Breast epithelium (tissue), 4 donors: ENCODE data around the gene PRR20A. TPM values are rescaled to one million over a fixed set of nuclear protein-coding genes. Genes with fewer than 3 reads are reported as not detected.
"Not testable (repeated sequence)": the region's sequence is repeated elsewhere in the genome, so short reads cannot be mapped to it uniquely, and the experiment has no call there.

Experiments used
- DNase-seq, 2 donors: peaks; one replicate each; pipeline ENCODE4 v3.0.0-alpha.2; 2019; ENCODE audit warnings: low spot score in 2 of 2
- H3K27ac ChIP-seq, 2 donors: fragments of 200-600 bp; sonication (generic) in 1 of 2; one replicate each; pipeline ENCODE4 v1.5.1; 2016 to 2019; ENCODE audit warnings: mild to moderate bottlenecking in 1 of 2
- H3K27me3 ChIP-seq, 2 donors: fragments of 200-600 bp; sonication (generic) in 1 of 2; one replicate each; pipeline versions ENCODE4 v1.5.1 to v1.6.0; 2017 to 2019; ENCODE audit warnings: control low read depth in 1 of 2, mild to moderate bottlenecking in 1 of 2
- H3K36me3 ChIP-seq: fragments of 200-600 bp; one replicate; pipeline ENCODE4 v1.5.1; 2019
- H3K4me1 ChIP-seq, 2 donors: fragments of 200-600 bp; sonication (generic); one replicate each; pipeline ENCODE4 v1.5.1; 2016 to 2019; ENCODE audit warnings: control low read depth in 1 of 2
- H3K4me3 ChIP-seq, 3 donors: fragments of 200-600 bp; sonication (generic); 1 replicate in 2 of 3; 2 replicates in 1 of 3; pipeline ENCODE4 v1.5.1; 2016 to 2019; ENCODE audit warnings: mild to moderate bottlenecking in 3 of 3, moderate library complexity in 2 of 3
- H3K9me3 ChIP-seq, 2 donors: fragments of 200-600 bp; sonication (generic) in 1 of 2; one replicate each; pipeline ENCODE4 v1.5.1; 2016 to 2019; ENCODE audit warnings: control low read depth in 1 of 2
- CTCF ChIP-seq, 3 donors: fragments of 450-650 bp; IDR thresholded peaks; one replicate each; pipeline ENCODE4 v1.5.1; 2016 to 2017; ENCODE audit warnings: antibody characterized with exemption in 3 of 3, mild to moderate bottlenecking in 3 of 3, moderate library complexity in 3 of 3
- POLR2A ChIP-seq: fragments of 450-650 bp; IDR thresholded peaks from one replicate; pipeline ENCODE4 v1.6.1; 2016; ENCODE audit warnings: antibody characterized with exemption, mild to moderate bottlenecking, moderate library complexity
- POLR2AphosphoS5 ChIP-seq, 3 donors: sonication (generic); formaldehyde crosslinking; IDR thresholded peaks; one replicate each; pipeline ENCODE4 v1.6.1; 2017; ENCODE audit warnings: antibody characterized with exemption in 3 of 3
- intact Hi-C: fragments of 100-400 bp; cut with DNase I; formaldehyde crosslinking; loops from one replicate; pipeline ENCODE4 v1.15.1; 2023; ENCODE audit warnings: low total_unique reads
- total RNA-seq, 3 donors: library from RNA; depleted of rRNA; stranded (reverse); fragments of >200 nt; gene quantifications; one replicate each; pipeline ENCODE4 v1.1.0, GENCODE V29; 2016

The PRR20A gene
- not detected for total RNA-seq

GRCh38 chr13:57140235-57140968, at the start of gene PRR20A:
Gene PRR20A, plus strand, starts transcription at chr13:57140918. Its CDS starts 387 bp downstream, at chr13:57141305.
- DNase-seq = not testable (repeated sequence)

GRCh38 chr13:57114945-57115344, 25.8 kb upstream of the PRR20A start:
- Histone ChIP-seq H3K27me3 (no peaks in the 10 kb centered on the region), H3K9me3 (peaks cover 0 to 4% of the 10 kb centered on the region in 2 donors), H3K4me1 (no peaks in the 10 kb centered on the region), H3K4me3 (no peak overlapping the region), H3K27ac (no peak overlapping the region), H3K36me3 (no peaks in the 10 kb centered on the region)
- no peak for TF ChIP-seq POLR2AphosphoS5 (IDR thresholded peaks at IDR 0.05)
- TF ChIP-seq POLR2A = no peak
- no peak for TF ChIP-seq CTCF (IDR thresholded peaks at IDR 0.05)
- DNase-seq = no peak
- intact Hi-C loops = no loop called here

More at GRCh38 chr13:57140235-57140968, at the start of gene PRR20A:
- H3K36me3 ChIP-seq, H3K27me3 ChIP-seq, H3K4me1 ChIP-seq, H3K27ac ChIP-seq, H3K9me3 ChIP-seq, H3K4me3 ChIP-seq, intact Hi-C loops: not testable (repeated sequence)

GRCh38 chr13:57123681-57124080, 17.0 kb upstream of the PRR20A start:
- Histone ChIP-seq H3K27me3 (no peaks in the 10 kb centered on the region), H3K9me3 (no peaks in the 10 kb centered on the region), H3K27ac (no peak overlapping the region), H3K4me1 (no peaks in the 10 kb centered on the region), H3K36me3 (no peaks in the 10 kb centered on the region), H3K4me3 (no peak overlapping the region)
- TF ChIP-seq POLR2AphosphoS5 (IDR thresholded peaks at IDR 0.05) (no peak), CTCF (IDR thresholded peaks at IDR 0.05) (no peak), POLR2A (no peak)
- intact Hi-C loops = no loop called here
- no peak for DNase-seq

GRCh38 chr13:57128909-57129308, 11.8 kb upstream of the PRR20A start:
- no peaks in the 10 kb centered on the region for H3K36me3 ChIP-seq
- intact Hi-C loops = no loop called here
- H3K27me3 ChIP-seq = no peaks in the 10 kb centered on the region

GRCh38 chr13:57136093-57136492, 4.6 kb upstream of the PRR20A start:
- H3K4me1 ChIP-seq = no peaks in the 10 kb centered on the region
- intact Hi-C loops = no loop called here
- TF ChIP-seq POLR2AphosphoS5 (IDR thresholded peaks at IDR 0.05) = no peak
- no peak for TF ChIP-seq POLR2A
- no peak for TF ChIP-seq CTCF (IDR thresholded peaks at IDR 0.05)
- no peak for DNase-seq
- H3K27me3 ChIP-seq = no peaks in the 10 kb centered on the region
- no peaks in the 10 kb centered on the region for H3K9me3 ChIP-seq
- peaks cover 5% of the 10 kb centered on the region for H3K36me3 ChIP-seq
- no peak overlapping the region for H3K4me3 ChIP-seq
- no peak overlapping the region for H3K27ac ChIP-seq

More at GRCh38 chr13:57128909-57129308, 11.8 kb upstream of the PRR20A start:
- Histone ChIP-seq H3K9me3 (no peaks in the 10 kb centered on the region), H3K27ac (no peak overlapping the region), H3K4me3 (no peak overlapping the region), H3K4me1 (no peaks in the 10 kb centered on the region)
- TF ChIP-seq CTCF (IDR thresholded peaks at IDR 0.05) (no peak), POLR2A (no peak), POLR2AphosphoS5 (IDR thresholded peaks at IDR 0.05) (no peak)
- DNase-seq = no peak
